Karpas-422 (cell line): ENCODE results near the gene IDH3B. TPM values are rescaled to one million over a fixed set of nuclear protein-coding genes. Genes with fewer than 3 reads are reported as not detected.

Experiments
- DNase-seq: peaks from one replicate; pipeline ENCODE4 v3.0.0-alpha.2; 2015
- H2AFZ ChIP-seq: fragments of 200-600 bp; sonication (generic); 2 replicates; pipeline ENCODE4 v1.6.1; 2014; ENCODE audit warnings: antibody characterized with exemption, low read length, mixed read lengths
- H3K27ac ChIP-seq: fragments of 200-600 bp; sonication (generic); 2 replicates; pipeline ENCODE4 v1.5.1; 2014; ENCODE audit warnings: mild to moderate bottlenecking, low read length, moderate library complexity
- H3K27me3 ChIP-seq: fragments of 200-600 bp; sonication (generic); 2 replicates; pipeline ENCODE4 v1.6.1; 2014; ENCODE audit warnings: low read length, mixed read lengths
- H3K36me3 ChIP-seq: fragments of 200-600 bp; sonication (generic); 2 replicates; pipeline ENCODE4 v1.6.1; 2014; ENCODE audit warnings: low read length, mixed read lengths; ENCODE audit not compliant: insufficient read depth
- H3K4me1 ChIP-seq: fragments of 200-600 bp; sonication (generic); 2 replicates; pipeline ENCODE4 v1.6.1; 2014; ENCODE audit warnings: mild to moderate bottlenecking, low read length, mixed read lengths
- H3K4me2 ChIP-seq: fragments of 200-600 bp; sonication (generic); 2 replicates; pipeline ENCODE4 v1.6.1; 2014; ENCODE audit warnings: low read length, low read depth, mild to moderate bottlenecking; ENCODE audit not compliant: poor library complexity, severe bottlenecking
- H3K4me3 ChIP-seq: fragments of 200-600 bp; sonication (generic); 2 replicates; pipeline ENCODE4 v1.5.1; 2014; ENCODE audit warnings: mild to moderate bottlenecking, antibody characterized with exemption, low read length, mixed read lengths
- H3K79me2 ChIP-seq: fragments of 200-600 bp; sonication (generic); 2 replicates; pipeline ENCODE4 v1.6.1; 2014; ENCODE audit warnings: mild to moderate bottlenecking, low read length, mixed read lengths
- H3K9ac ChIP-seq: fragments of 200-600 bp; sonication (generic); 2 replicates; pipeline ENCODE4 v1.6.0; 2014; ENCODE audit warnings: low read length
- H3K9me2 ChIP-seq: fragments of 200-600 bp; sonication (generic), shearing (Covaris generic); replicated peaks from 2 replicates; pipeline ENCODE4 v1.6.0; 2014; ENCODE audit warnings: mild to moderate bottlenecking, low read length, moderate library complexity; ENCODE audit not compliant: insufficient read depth
- H3K9me3 ChIP-seq: fragments of 300-700, 200-600 bp; sonication (generic); 2 replicates; pipeline ENCODE4 v1.6.1; 2014; ENCODE audit warnings: low read length, mixed read lengths
- H4K20me1 ChIP-seq: fragments of 200-600 bp; sonication (generic); 2 replicates; pipeline ENCODE4 v1.6.1; 2014; ENCODE audit warnings: mild to moderate bottlenecking, antibody characterized with exemption, low read length, low read depth; ENCODE audit not compliant: insufficient read depth
- total RNA-seq: library from RNA; depleted of rRNA; stranded (reverse); fragments of >200 nt; shearing (Covaris generic); gene quantifications from 2 replicates; pipeline ENCODE4 v1.2.3, GENCODE V29; 2014; ENCODE audit warnings: low replicate concordance; rRNA removed

The IDH3B gene
- 83.7 and 129 TPM in 2 replicates for total RNA-seq

DNA sequence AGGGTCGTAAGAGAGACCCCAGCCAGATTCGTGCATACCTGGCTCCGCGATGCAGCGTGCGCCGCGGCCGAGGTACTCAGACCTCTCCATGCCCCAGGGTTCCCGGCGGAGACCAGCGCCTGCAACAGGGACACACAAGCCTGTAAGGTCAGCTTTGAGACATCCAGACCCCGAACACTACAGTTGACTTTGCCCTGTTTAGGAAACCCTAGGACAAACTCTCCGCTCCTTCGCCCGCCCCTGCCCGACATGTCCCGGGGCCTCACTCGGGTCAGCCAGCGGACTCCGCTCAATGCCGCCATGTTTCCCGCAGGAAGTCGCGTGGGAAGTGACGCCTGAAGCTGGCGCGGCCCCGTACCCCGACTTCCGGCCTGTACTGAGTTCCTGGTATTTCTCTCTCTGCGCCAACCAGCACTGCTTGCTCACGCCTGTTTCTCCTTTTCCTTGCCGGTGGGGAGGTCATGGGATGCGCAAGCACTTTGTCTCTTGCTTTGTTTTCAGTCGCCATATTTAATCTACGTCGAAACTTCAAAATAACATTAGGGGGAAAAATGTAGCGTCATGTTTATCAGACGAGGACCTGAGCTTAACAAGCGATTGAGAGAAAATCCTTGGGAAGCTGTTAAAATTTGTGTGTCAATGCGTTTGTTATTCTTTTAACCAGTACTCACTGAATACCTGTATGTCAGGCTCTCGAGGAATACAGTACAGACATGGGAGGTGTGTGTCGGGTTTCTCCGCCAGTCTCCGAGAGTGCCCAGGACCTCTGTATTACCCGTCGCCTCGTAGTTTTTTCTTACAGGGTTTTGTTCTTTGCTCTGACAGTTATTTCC lies at the start of gene IDH3B:
Gene IDH3B, minus strand, starts transcription at position 330 of the 833 bp plus-strand sequence. Its CDS starts 28 bp downstream, at position 302.
- Histone ChIP-seq H3K4me2 (peak within 1 kb of the TSS; percentile 93), H4K20me1 (no peaks in the 10 kb centered on the region), H3K9me3 (no peaks in the 10 kb centered on the region), H3K4me3 (peak within 1 kb of the TSS; percentile 93), H3K79me2 (peaks cover 13% of the 10 kb centered on the region), H3K4me1 (peaks cover 15% of the 10 kb centered on the region), H3K36me3 (no peaks in the 10 kb centered on the region), H2AFZ (peak within 1 kb of the TSS; percentile 80; the same call in 1 of the 2 replicates), H3K27ac (peak within 1 kb of the TSS; percentile 81), H3K9ac (peak within 1 kb of the TSS; percentile 81), H3K9me2 (no peaks in the 10 kb centered on the region), H3K27me3 (no peaks in the 10 kb centered on the region)
- DNase-seq: peak; percentile 96

GRCh38 chr20:2713285-2713684 lies 49.3 kb upstream of the IDH3B start:
- Histone ChIP-seq H2AFZ (no peak overlapping the region), H3K9me2 (no peaks in the 10 kb centered on the region), H3K4me1 (peaks cover 7% of the 10 kb centered on the region), H3K27ac (no peak overlapping the region), H3K36me3 (no peaks in the 10 kb centered on the region), H3K4me2 (peak overlapping the region; percentile 34), H3K9ac (no peak overlapping the region), H3K79me2 (no peaks in the 10 kb centered on the region), H3K4me3 (no peak overlapping the region), H3K9me3 (peaks cover 7% of the 10 kb centered on the region; the same call in 1 of the 2 replicates), H3K27me3 (no peaks in the 10 kb centered on the region), H4K20me1 (no peaks in the 10 kb centered on the region)
- peak; percentile 84 for DNase-seq

DNA sequence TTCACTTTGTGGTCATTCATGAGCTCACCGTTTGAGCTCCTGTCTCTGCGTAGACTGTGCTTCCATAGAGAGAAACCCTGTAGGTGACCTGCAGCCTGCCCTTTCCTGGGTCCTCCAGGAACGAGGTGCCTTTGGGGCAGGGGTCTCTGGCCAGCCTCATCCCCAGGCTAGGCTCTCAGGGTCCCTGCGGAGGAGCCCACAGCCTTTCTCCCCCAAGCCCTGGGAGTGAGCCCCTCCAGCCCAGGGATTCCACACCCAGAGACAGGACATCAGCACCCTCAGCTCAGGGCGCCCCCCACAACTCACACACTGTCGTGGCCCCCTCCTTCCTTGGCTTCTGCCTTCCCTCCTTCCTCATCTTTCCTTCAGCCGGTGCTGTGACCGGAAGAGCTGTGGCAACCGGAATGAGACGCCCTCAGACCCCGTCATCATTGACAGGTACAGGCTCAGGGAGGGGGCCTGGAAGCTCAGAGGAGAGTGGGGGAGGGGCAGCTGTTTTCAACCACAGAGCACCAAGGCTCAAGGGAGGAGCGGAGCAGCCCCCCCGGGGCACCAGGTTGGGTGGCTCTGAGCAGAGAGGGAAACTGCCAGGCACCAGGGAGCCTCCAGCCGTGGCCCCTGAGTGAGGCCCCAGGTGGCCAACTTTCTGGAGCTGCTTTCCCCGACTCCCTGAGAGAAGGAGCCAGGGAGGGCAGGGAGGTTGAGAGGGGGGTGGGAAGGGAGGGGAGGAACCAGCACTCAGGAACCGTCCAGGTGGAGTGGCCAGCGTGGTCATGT lies 45.4 kb upstream of the IDH3B start:
- Histone ChIP-seq H3K36me3 (no peaks in the 10 kb centered on the region), H3K79me2 (no peaks in the 10 kb centered on the region), H3K27ac (no peak overlapping the region), H3K9ac (no peak overlapping the region), H4K20me1 (no peaks in the 10 kb centered on the region), H3K4me3 (no peak overlapping the region), H3K9me2 (no peaks in the 10 kb centered on the region), H3K4me1 (peaks cover 7% of the 10 kb centered on the region), H2AFZ (no peak overlapping the region), H3K4me2 (no peak overlapping the region), H3K27me3 (no peaks in the 10 kb centered on the region), H3K9me3 (no peaks in the 10 kb centered on the region)
- no peak for DNase-seq

DNA sequence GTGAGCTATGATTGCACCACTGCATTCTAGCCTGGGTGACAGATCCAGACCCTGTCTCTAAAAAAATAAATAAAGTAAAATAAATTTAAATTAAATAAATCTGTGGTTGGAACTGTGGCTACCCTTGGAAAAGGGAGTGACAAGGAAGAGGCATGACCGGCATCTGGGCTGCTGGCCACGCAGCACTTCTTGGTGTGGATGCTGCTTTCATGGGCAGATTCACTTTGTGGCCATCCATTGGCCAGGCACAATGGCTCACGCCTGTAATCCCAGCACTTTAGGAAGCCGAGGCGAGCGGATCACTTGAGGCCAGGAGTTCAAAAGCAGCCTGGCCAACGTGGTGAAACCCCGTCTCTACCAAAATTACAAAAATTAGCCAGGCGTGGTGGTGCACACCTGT lies 44.6 kb upstream of the IDH3B start:
- Histone ChIP-seq H3K9ac (no peak overlapping the region), H2AFZ (no peak overlapping the region), H3K9me3 (no peaks in the 10 kb centered on the region), H3K27ac (no peak overlapping the region), H4K20me1 (no peaks in the 10 kb centered on the region), H3K79me2 (no peaks in the 10 kb centered on the region), H3K36me3 (no peaks in the 10 kb centered on the region), H3K27me3 (no peaks in the 10 kb centered on the region), H3K9me2 (no peaks in the 10 kb centered on the region), H3K4me2 (no peak overlapping the region), H3K4me3 (no peak overlapping the region), H3K4me1 (peaks cover 4% of the 10 kb centered on the region)
- no peak for DNase-seq

GRCh38 chr20:2708073-2708415 lies 44.0 kb upstream of the IDH3B start:
- Histone ChIP-seq H3K4me1 (no peaks in the 10 kb centered on the region), H4K20me1 (no peaks in the 10 kb centered on the region), H3K36me3 (no peaks in the 10 kb centered on the region), H3K4me2 (no peak overlapping the region), H3K4me3 (no peak overlapping the region), H3K27ac (no peak overlapping the region), H2AFZ (no peak overlapping the region), H3K9me3 (no peaks in the 10 kb centered on the region), H3K9ac (no peak overlapping the region), H3K79me2 (no peaks in the 10 kb centered on the region), H3K9me2 (no peaks in the 10 kb centered on the region), H3K27me3 (no peaks in the 10 kb centered on the region)
- DNase-seq: no peak

DNA sequence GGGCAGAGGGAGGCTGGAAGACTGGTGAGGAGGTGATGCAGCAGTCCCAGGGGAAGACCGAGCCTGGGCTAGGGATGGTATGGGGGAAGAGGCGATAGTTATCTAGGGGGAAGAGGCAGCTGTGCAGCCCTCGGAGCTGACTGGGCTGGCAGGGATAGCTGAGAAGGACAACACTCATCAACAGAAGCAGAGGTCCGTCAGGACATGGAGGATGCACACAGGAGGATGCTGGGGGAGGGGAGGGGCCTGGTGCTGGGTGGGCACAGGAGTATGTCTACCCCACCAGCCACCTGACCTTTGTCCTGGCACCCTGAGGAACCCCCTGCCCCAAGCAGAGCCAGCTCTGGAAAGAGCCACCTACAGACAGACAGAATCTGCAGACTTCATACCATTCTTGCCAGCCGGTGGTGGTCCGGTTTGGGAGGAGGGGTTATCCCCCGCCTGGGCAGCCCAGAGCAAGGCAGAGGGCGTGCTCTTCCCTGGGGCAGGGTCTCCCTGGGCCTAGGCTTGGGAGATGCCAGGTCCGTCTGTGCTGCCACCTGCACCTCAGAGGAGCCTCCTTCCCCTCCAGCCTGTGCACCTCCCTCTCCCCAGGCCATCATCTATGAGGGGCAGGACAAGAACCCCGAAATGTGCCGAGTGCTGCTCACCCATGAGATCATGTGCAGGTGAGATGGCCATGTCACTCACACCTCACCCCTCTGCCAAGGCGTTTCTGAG lies 43.5 kb upstream of the IDH3B start:
- no peaks in the 10 kb centered on the region for H3K36me3 ChIP-seq
- H3K9ac ChIP-seq: no peak overlapping the region
- H3K79me2 ChIP-seq: no peaks in the 10 kb centered on the region
- H3K27ac ChIP-seq: no peak overlapping the region
- no peak overlapping the region for H3K4me2 ChIP-seq
- no peaks in the 10 kb centered on the region for H3K9me2 ChIP-seq
- no peaks in the 10 kb centered on the region for H4K20me1 ChIP-seq
- H3K4me1 ChIP-seq: no peaks in the 10 kb centered on the region
- no peaks in the 10 kb centered on the region for H3K9me3 ChIP-seq
- no peaks in the 10 kb centered on the region for H3K27me3 ChIP-seq
- H2AFZ ChIP-seq: no peak overlapping the region
- DNase-seq: no peak
- no peak overlapping the region for H3K4me3 ChIP-seq

GRCh38 chr20:2706688-2707352 lies 42.8 kb upstream of the IDH3B start:
- DNase-seq: no peak
- Histone ChIP-seq H2AFZ (no peak overlapping the region), H3K27me3 (no peaks in the 10 kb centered on the region), H3K9me2 (no peaks in the 10 kb centered on the region), H3K9ac (no peak overlapping the region), H4K20me1 (no peaks in the 10 kb centered on the region), H3K27ac (no peak overlapping the region), H3K4me2 (no peak overlapping the region), H3K36me3 (no peaks in the 10 kb centered on the region), H3K4me3 (no peak overlapping the region), H3K4me1 (no peaks in the 10 kb centered on the region), H3K9me3 (no peaks in the 10 kb centered on the region), H3K79me2 (no peaks in the 10 kb centered on the region)
